ENCODE measurements around the gene INTS11.

Gene INTS11

GRCh38 chr1:1287288-1288110 is 37.0 kb downstream of the INTS11 start:
- DNase-seq (ENCODE audit: low read depth in 3 of 3, low spot score in 1 of 3) = no peak

- DNase-seq (ENCODE audit: low read depth in 3 of 3, low spot score in 1 of 3) = no peak
Observed at GRCh38 chr1:1286313-1287261, 37.9 kb downstream of the INTS11 start.

GRCh38 chr1:1285611-1286311 is 38.7 kb downstream of the INTS11 start:
- no peak for DNase-seq (ENCODE audit: low read depth in 3 of 3, low spot score in 1 of 3)

GRCh38 chr1:1285102-1285571 is 39.3 kb downstream of the INTS11 start:
- DNase-seq (ENCODE audit: low read depth in 3 of 3, low spot score in 1 of 3) = no peak

- no peak for DNase-seq (ENCODE audit: low read depth in 3 of 3, low spot score in 1 of 3)
Observed at GRCh38 chr1:1284221-1285101, 40.0 kb downstream of the INTS11 start.

GRCh38 chr1:1283821-1284220 is 40.6 kb downstream of the INTS11 start:
- DNase-seq (ENCODE audit: low read depth in 3 of 3, low spot score in 1 of 3) = no peak

GRCh38 chr1:1282998-1283397 is 41.5 kb downstream of the INTS11 start:
- no peak for DNase-seq (ENCODE audit: low read depth in 3 of 3, low spot score in 1 of 3)

GRCh38 chr1:1281533-1282321 is 42.7 kb downstream of the INTS11 start:
- no peak for DNase-seq (ENCODE audit: low read depth in 3 of 3, low spot score in 1 of 3)

- no peak for DNase-seq (ENCODE audit: low read depth in 3 of 3, low spot score in 1 of 3)
Observed at GRCh38 chr1:1280782-1281481, 43.5 kb downstream of the INTS11 start.

GRCh38 chr1:1279028-1279427 is 45.4 kb downstream of the INTS11 start:
- no peak for DNase-seq (ENCODE audit: low read depth in 3 of 3, low spot score in 1 of 3)

- DNase-seq (ENCODE audit: low read depth in 3 of 3, low spot score in 1 of 3) = no peak
Observed at GRCh38 chr1:1278620-1279019, 45.8 kb downstream of the INTS11 start.

GRCh38 chr1:1275836-1276235 is 48.6 kb downstream of the INTS11 start:
- no peak for DNase-seq (ENCODE audit: low read depth in 3 of 3, low spot score in 1 of 3)

GRCh38 chr1:1274931-1275431 is 49.5 kb downstream of the INTS11 start:
- no peak for DNase-seq (ENCODE audit: low read depth in 3 of 3, low spot score in 1 of 3)

GRCh38 chr1:1274299-1274930 is 50.0 kb downstream of the INTS11 start:
- DNase-seq (ENCODE audit: low read depth in 3 of 3, low spot score in 1 of 3) = no peak

GRCh38 chr1:1273512-1274298 is 50.8 kb downstream of the INTS11 start, which contains the start of gene UBE2J2:
Gene UBE2J2, minus strand, starts transcription at chr1:1273854. Its CDS starts 5,862 bp downstream, at chr1:1267992.
- peak; percentile 87 to 90 (median 90) for DNase-seq (ENCODE audit: low read depth in 3 of 3, low spot score in 1 of 3)

GRCh38 chr1:1273209-1273511 is 51.3 kb downstream of the INTS11 start:
- no peak for DNase-seq (ENCODE audit: low read depth in 3 of 3, low spot score in 1 of 3)

Data from stimulated activated CD4-positive, alpha-beta T cell treated with anti-CD3 and anti-CD28 coated beads, TNF-alpha, amount 100 ng/mL, for 1 hour (primary cell).